Esophagus (tissue), 2 donors: Measurements from ENCODE around the gene SMOC1. TPM values are rescaled to one million over a fixed set of nuclear protein-coding genes. Genes with fewer than 3 reads are reported as not detected.

ENCODE experiments used
- H3K27ac ChIP-seq, 2 donors: one replicate each; pipeline ENCODE4 v1.5.1; 2013; ENCODE audit warnings: low read depth in 2 of 2, mild to moderate bottlenecking in 2 of 2, inconsistent platforms in 1 of 2, low read length in 1 of 2, moderate library complexity in 1 of 2
- H3K27me3 ChIP-seq, 2 donors: one replicate each; pipeline ENCODE4 v1.6.1; 2013; ENCODE audit warnings: low read length in 2 of 2, control low read depth in 1 of 2, mild to moderate bottlenecking in 1 of 2; ENCODE audit not compliant: insufficient read depth in 2 of 2, control insufficient read depth in 1 of 2
- H3K36me3 ChIP-seq, 2 donors: one replicate each; pipeline ENCODE4 v1.6.1; 2013; ENCODE audit warnings: low read length in 1 of 2; ENCODE audit not compliant: control insufficient read depth in 2 of 2, insufficient read depth in 2 of 2
- H3K4me1 ChIP-seq, 2 donors: one replicate each; pipeline ENCODE4 v1.6.1; 2013; ENCODE audit warnings: low read length in 1 of 2; ENCODE audit not compliant: control insufficient read depth in 2 of 2, insufficient read depth in 2 of 2
- H3K4me3 ChIP-seq, 2 donors: one replicate each; pipeline ENCODE4 v1.5.1; 2013; ENCODE audit warnings: low read length in 2 of 2, mild to moderate bottlenecking in 2 of 2, low read depth in 1 of 2, moderate library complexity in 1 of 2
- H3K9me3 ChIP-seq, 2 donors: one replicate each; pipeline ENCODE4 v1.6.1; 2013; ENCODE audit warnings: mild to moderate bottlenecking in 2 of 2, low read depth in 1 of 2, low read length in 1 of 2, moderate library complexity in 1 of 2; ENCODE audit not compliant: control insufficient read depth in 2 of 2, insufficient read depth in 1 of 2
- WGBS, 2 donors: extraction: QIAGEN DNeasy Blood & Tissue Kit; methylation state at CpG; one replicate each; pipeline ENCODE4 v1.1.7; 2013; 5-methylcytosine and 5-hydroxymethylcytosine counted together
- polyA plus RNA-seq, 2 donors: library from polyadenylated mRNA; stranded (reverse); fragments of 200-250 nt; gene quantifications; one replicate each; pipeline ENCODE4 v1.2.3, GENCODE V29; 2013
- donor health status: healthy with polysubstance abuse.
- donor health status: Bipolar disorder and iron deficiency.

The SMOC1 gene
- polyA plus RNA-seq, 2 donors: 0.04 to 0.16 TPM

- Histone ChIP-seq H3K36me3 (no peaks in the 10 kb centered on the region), H3K4me3 (no peak overlapping the region), H3K27ac (no peak overlapping the region), H3K4me1 (no peaks in the 10 kb centered on the region), H3K9me3 (no peaks in the 10 kb centered on the region), H3K27me3 (peaks cover 4 to 10% of the 10 kb centered on the region in 2 donors)
- 36% methylated on average over 2 of the region's 2 CpGs for WGBS, 2 donors
Measured at GRCh38 chr14:69877492-69877891, 1.7 kb upstream of the SMOC1 start.

GRCh38 chr14:69878251-69878650 is 965 bp upstream of the SMOC1 start:
- H3K36me3 ChIP-seq: no peaks in the 10 kb centered on the region
- H3K9me3 ChIP-seq: no peaks in the 10 kb centered on the region
- peaks cover 4 to 10% of the 10 kb centered on the region in 2 donors for H3K27me3 ChIP-seq
- H3K27ac ChIP-seq: no peak overlapping the region
- 86 to 88% methylated on average over 9 of the region's 9 CpGs for WGBS, 2 donors
- no peaks in the 10 kb centered on the region for H3K4me1 ChIP-seq
- no peak overlapping the region for H3K4me3 ChIP-seq

DNA sequence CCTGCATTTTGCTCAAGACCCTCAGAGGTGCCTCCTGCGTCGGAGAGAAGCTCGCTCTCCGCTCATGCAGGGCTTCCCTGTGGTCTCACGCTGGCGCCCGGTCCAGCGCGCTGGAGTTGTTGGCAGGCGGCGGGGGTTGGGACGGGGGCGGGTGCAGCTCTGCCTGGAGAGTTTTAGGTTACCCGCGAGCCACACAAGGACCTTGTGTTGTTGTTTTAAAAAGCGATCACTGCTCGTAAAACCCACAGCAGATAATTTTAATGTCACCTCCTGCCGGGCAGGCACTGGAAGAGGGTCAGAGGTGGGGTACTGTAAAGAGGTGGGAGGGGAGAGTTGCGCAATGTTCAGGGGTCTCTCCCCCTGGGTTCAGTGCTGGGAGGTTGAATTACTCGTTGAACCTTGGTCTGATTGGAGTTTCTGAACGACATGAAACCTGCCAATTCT is 850 bp downstream of the SMOC1 start:
- Histone ChIP-seq H3K27me3 (peaks cover 4 to 10% of the 10 kb centered on the region in 2 donors), H3K36me3 (no peaks in the 10 kb centered on the region), H3K9me3 (no peaks in the 10 kb centered on the region), H3K4me3 (no peak overlapping the region), H3K27ac (no peak overlapping the region), H3K4me1 (no peaks in the 10 kb centered on the region)
- 5 to 8% methylated on average over 21 of the region's 21 CpGs for WGBS, 2 donors

GRCh38 chr14:69880893-69881292 is 1.7 kb downstream of the SMOC1 start:
- H3K27me3 ChIP-seq: peaks cover 4 to 10% of the 10 kb centered on the region in 2 donors
- H3K4me3 ChIP-seq: no peak overlapping the region
- H3K27ac ChIP-seq: no peak overlapping the region
- WGBS, 2 donors: 55 to 60% methylated on average over 5 of the region's 5 CpGs
- no peaks in the 10 kb centered on the region for H3K4me1 ChIP-seq
- H3K9me3 ChIP-seq: no peaks in the 10 kb centered on the region
- no peaks in the 10 kb centered on the region for H3K36me3 ChIP-seq

- Histone ChIP-seq H3K4me3 (no peak overlapping the region), H3K27me3 (peaks cover 4 to 10% of the 10 kb centered on the region in 2 donors), H3K4me1 (no peaks in the 10 kb centered on the region), H3K9me3 (no peaks in the 10 kb centered on the region), H3K27ac (no peak overlapping the region), H3K36me3 (no peaks in the 10 kb centered on the region)
- 44 to 56% methylated on average over 11 of the region's 11 CpGs for WGBS, 2 donors
Measured at GRCh38 chr14:69882116-69882864, 3.1 kb downstream of the SMOC1 start.

DNA sequence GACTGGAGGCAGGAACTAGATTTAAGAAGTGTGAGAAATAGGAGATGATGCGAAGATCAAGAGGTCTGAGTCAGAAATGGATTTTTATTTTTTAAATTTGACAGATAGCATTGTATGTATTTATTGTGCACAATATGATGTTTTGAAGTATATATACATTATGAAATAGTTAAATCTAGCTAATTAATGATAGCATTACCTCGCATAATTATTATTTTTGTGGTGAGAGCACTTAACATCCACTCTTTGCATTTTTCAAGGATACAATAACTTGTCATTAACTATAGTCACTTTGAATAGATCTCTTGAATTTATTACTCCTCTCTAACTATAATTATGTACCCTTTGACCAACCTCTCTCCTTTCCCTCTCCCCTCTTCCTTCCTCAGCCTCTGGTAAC is 3.7 kb downstream of the SMOC1 start:
- no peak overlapping the region for H3K4me3 ChIP-seq
- H3K9me3 ChIP-seq: no peaks in the 10 kb centered on the region
- H3K36me3 ChIP-seq: no peaks in the 10 kb centered on the region
- WGBS, 2 donors: 78 to 83% methylated on average over 2 of the region's 2 CpGs
- H3K4me1 ChIP-seq: no peaks in the 10 kb centered on the region
- H3K27me3 ChIP-seq: peaks cover 4 to 10% of the 10 kb centered on the region in 2 donors
- no peak overlapping the region for H3K27ac ChIP-seq

DNA sequence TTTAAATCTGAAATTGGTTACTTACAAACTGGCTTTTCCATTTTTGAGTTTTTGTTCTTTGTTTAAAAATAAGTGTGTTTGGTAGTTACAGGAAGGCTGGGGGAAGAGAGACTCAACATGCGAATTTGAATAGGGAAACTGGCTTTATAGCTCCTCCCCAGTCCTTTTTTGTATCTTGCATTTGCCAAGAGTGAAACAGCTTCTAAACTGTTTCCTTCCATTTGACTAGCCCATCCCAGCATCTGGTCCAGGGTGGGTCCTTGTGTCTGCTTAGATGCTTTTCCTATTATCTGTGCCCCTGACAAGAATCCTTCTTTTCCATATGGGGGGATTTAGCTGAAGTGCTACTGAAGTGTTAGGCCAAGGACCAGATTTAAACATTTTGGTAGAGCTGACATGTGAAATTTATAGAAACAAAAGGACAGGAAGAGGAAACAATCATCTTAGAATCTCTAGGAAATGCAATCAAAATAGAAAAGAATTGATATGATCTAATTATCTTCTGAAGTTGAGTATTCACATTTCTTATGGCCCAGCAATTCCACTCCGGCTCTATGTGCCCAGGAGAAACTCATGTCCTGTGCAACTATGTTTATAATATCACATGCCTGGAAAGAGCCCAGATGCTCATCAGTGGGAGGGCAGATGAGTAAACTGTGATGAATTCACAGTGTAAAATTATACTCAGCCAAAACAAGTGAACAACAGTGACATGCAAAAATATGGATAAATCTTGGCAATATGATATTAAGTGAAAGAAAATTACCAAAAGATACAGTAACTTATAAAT is 7.4 kb downstream of the SMOC1 start:
- 58 to 68% methylated on average over 2 of the region's 2 CpGs for WGBS, 2 donors
- H3K4me1 ChIP-seq: no peaks in the 10 kb centered on the region
- no peak overlapping the region for H3K27ac ChIP-seq
- no peaks in the 10 kb centered on the region for H3K36me3 ChIP-seq
- H3K27me3 ChIP-seq: no peaks in the 10 kb centered on the region
- no peaks in the 10 kb centered on the region for H3K9me3 ChIP-seq
- H3K4me3 ChIP-seq: no peak overlapping the region

GRCh38 chr14:69887740-69888657 is 8.8 kb downstream of the SMOC1 start:
- 66 to 77% methylated on average over 9 of the region's 9 CpGs for WGBS, 2 donors
- Histone ChIP-seq H3K4me3 (no peak overlapping the region), H3K9me3 (no peaks in the 10 kb centered on the region), H3K27ac (no peak overlapping the region), H3K36me3 (no peaks in the 10 kb centered on the region), H3K27me3 (no peaks in the 10 kb centered on the region), H3K4me1 (no peaks in the 10 kb centered on the region)

- no peaks in the 10 kb centered on the region for H3K9me3 ChIP-seq
- no peaks in the 10 kb centered on the region for H3K27me3 ChIP-seq
- no peak overlapping the region for H3K27ac ChIP-seq
- WGBS, 2 donors: 45 to 59% methylated on average over 8 of the region's 8 CpGs
- H3K4me3 ChIP-seq: no peak overlapping the region
- no peaks in the 10 kb centered on the region for H3K36me3 ChIP-seq
- H3K4me1 ChIP-seq: no peaks in the 10 kb centered on the region
Measured at GRCh38 chr14:69891422-69891821, 12.2 kb downstream of the SMOC1 start.
